ENCODE results near the gene GATAD2B.

DNA sequence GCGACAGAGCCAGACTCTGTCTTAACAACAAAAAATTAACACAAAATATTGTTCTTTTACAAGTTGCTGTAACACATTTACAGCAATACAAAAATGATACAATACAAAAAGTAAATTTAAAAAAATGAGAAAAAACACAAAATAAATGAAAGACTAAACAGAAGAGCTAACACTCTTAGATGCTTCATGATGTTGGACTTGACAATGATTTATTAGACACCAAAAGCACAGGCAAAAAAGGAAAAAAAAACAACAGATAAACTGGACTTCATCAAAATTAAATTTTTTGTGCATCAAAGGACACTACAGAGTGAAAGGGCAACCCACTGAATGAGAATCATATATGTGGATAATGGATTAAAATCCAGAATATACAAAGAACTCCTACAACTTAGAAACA lies 16.4 kb downstream of the GATAD2B start:
- TF ChIP-seq POLR2A (IDR thresholded peaks at IDR 0.05), result no peak
- TF ChIP-seq, protein P1, sequence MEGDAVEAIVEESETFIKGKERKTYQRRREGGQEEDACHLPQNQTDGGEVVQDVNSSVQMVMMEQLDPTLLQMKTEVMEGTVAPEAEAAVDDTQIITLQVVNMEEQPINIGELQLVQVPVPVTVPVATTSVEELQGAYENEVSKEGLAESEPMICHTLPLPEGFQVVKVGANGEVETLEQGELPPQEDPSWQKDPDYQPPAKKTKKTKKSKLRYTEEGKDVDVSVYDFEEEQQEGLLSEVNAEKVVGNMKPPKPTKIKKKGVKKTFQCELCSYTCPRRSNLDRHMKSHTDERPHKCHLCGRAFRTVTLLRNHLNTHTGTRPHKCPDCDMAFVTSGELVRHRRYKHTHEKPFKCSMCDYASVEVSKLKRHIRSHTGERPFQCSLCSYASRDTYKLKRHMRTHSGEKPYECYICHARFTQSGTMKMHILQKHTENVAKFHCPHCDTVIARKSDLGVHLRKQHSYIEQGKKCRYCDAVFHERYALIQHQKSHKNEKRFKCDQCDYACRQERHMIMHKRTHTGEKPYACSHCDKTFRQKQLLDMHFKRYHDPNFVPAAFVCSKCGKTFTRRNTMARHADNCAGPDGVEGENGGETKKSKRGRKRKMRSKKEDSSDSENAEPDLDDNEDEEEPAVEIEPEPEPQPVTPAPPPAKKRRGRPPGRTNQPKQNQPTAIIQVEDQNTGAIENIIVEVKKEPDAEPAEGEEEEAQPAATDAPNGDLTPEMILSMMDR (IDR thresholded peaks at IDR 0.05), result no peak

All from esophagus squamous epithelium (tissue), 4 donors.